ENCODE data around the gene SETD6.
A peak's percentile ranks its signal among the peaks of the same experiment; 100 is the strongest.
"Not testable (repeated sequence)": the region's sequence is repeated elsewhere in the genome, so short reads cannot be mapped to it uniquely, and the experiment has no call there.

Gene SETD6, protein sequence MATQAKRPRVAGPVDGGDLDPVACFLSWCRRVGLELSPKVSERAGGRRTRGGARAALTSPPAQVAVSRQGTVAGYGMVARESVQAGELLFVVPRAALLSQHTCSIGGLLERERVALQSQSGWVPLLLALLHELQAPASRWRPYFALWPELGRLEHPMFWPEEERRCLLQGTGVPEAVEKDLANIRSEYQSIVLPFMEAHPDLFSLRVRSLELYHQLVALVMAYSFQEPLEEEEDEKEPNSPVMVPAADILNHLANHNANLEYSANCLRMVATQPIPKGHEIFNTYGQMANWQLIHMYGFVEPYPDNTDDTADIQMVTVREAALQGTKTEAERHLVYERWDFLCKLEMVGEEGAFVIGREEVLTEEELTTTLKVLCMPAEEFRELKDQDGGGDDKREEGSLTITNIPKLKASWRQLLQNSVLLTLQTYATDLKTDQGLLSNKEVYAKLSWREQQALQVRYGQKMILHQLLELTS

DNA sequence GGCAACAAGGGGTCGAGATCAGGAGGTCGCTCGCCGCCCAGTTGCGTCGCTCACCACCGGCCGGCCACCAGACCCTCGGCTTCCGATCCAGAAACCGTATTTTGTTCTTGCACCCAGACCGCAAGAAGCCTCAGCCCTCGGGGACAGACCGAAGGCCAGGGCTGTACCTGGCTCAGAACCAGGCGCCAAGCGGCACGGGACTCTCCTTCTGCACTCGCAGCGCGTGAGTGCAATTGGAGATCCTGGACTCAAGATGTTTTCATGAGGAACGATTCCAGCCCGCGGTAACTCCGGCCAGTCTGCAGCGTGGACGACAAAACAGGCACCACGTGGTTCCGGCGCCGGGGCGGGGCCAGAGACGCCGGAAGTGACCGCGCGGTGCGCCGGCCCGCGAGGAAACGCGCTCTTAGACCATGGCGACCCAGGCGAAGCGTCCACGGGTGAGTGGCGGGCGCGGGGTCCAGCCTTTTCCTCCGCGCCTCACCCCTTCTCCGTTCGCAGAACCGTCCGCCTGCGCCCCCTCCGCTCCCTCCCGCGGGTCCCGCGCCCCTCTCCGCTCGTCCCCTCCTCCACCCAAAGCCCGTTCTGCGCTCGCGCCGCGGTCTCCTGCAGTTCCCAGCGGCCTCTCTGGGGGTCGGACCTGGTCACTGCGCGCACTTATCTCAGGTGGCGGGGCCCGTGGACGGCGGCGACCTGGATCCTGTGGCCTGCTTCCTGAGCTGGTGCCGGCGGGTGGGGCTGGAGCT, at the start of gene SETD6:
TSS of gene SETD6 (plus strand) at position 393 of the 746 bp plus-strand sequence. CDS start at position 414, 21 bp downstream.
- peak; percentile 63 to 85 for DNase-seq

DNA sequence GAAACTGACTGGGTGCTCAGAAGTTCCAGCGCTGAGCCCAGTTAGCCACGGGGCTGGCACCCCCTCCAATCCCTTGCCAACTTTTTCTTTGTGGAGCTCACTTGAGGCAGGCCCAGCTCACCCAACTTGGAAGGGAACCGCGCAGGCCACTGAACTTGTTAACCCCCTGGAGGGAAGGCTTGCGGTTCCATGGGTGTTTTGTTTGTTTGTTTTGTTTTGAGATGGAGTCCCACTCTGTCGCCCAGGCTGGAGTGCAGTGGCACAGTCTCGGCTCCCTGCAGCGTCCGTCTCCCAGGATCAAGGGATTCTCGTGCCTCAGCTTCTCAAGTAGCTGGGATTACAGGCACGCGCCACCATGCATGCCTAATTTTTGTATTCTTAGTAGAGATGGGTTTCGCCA, 49.5 kb upstream of the SETD6 start:
- no peak for DNase-seq

DNA sequence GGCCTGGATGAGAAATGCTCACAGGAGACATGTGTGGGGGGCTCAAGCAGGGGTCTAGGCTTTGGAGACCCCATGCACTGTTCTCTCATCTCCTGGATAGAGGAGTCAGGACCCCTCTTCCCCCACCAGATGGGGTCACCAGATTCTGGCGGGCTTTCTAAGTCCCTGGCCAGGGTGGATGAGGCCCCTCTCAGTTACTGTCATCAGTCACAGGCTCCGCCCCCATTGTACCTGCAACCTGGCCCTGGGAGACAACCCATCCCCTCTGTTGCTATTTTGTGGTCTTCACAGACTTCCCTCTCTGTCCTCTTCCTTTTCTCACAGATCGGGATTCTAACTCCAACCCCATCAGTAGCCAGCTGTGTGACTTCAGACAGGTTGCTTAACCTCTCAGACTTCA, 48.9 kb upstream of the SETD6 start:
- no peak for DNase-seq

DNA sequence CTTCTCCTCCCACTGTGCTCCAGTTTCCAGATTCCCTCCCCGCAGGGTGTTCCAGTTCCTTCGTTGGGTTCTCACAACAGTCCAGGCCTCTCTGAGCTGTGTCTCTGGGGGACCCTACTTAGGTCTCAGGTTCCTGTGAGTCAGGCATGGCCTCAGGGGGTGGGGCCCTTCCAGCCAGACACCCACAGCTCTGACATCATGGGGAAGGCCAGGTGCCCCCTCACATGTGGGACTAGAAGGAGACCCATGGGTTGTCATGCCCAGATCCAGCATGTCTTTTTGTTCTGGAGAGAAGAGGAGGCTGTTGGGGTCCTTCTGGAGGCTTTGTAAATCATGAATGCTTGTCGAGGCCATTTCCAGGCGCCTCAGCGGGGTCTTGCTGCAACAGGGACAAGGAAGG, 47.4 kb upstream of the SETD6 start:
- DNase-seq = no peak

DNA sequence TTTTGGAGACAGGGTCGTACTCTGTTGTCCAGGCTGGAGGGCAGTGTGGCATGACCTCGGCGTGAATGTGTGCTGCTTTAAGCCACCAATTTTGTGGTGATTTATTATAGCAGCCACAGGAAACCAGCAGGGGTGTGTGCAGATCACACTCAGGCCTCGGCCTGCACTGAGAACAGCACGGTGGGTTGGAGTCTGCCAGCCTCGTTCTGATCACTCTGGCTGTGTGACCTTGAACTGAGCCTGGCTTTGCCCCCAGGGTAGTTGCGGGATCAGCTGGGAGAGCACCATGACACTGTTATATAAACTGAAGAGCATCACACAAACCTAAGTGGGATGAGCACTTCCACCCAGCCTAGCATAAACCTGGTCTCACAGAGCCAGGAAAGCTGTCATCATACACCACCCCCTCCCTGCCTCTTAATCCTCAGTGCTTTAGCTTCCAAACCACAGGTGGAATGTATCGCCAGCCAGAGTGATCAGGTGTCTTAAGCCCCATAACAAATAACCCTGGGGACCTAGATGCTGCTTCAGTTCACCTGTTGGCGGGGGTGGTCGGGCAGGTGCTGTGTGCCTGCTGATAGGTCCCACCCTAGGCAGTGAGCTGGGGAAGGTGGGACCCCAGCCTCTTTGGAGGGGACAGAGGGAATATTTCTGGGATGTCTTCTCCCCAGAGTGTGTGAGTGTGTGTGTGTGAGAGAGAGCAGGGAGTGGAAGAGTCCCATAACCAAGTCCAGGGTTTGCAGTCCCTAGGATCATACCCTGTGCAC, 43.9 kb upstream of the SETD6 start:
- DNase-seq = no peak

DNA sequence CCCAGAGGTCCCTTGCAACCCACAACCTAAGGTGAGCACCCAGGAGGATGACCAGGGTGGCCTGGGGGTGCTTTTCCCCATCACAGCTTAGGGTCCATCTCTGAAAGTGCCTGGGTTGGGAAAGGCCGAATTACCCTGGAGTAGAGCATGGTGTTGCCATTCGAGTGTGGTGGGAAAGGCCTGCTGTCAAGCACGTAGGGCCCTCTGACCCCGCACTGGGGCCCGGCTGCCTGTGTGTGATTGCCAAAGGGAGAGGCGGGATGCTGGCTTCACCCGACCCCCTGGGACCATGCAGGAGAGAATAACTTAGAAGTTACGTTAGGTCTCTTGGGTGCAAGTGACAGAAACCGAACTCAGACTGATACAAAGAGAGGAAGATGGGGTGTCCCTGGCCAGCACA, 43.1 kb upstream of the SETD6 start:
- DNase-seq = no peak

DNA sequence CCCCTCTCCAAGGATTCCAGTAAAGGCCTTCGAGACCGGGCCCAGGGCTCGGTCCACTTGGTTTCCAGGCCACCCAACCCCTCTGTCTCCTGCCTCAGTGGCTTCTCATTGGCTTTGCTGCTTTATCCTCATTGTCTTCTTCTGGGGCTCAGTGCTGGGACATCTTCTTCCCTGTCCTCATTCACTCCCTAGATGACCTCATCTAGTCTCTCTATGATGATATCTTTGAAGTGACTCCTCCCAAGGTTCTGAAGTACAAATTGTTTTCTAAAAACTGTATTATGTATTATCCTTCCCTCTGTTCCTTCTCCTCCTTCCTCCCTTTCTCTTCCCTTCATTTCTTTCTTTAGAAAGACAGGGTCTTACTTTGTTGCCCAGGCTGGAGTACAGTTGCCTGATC, 42.5 kb upstream of the SETD6 start:
- no peak for DNase-seq

DNA sequence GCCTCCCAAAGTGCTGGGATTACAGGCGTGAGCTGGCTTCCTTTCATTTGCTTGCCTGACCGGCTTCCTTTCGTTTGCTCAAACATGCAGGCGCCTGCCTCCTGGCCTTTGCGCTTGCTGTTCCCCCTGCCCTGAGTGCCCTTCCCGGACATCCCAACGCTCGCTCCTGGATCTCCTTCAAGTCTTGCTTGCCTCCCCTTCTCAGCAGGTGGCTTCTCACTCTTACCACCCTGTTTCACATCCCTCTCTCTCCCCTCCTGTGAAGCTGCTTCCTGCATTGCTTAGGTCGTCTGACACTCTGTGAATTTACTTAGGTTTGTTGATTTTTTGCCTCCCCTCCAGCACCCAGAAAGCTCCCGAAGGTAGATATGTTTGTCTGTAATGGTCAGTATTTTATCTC, 41.0 kb upstream of the SETD6 start:
- DNase-seq = no peak

DNA sequence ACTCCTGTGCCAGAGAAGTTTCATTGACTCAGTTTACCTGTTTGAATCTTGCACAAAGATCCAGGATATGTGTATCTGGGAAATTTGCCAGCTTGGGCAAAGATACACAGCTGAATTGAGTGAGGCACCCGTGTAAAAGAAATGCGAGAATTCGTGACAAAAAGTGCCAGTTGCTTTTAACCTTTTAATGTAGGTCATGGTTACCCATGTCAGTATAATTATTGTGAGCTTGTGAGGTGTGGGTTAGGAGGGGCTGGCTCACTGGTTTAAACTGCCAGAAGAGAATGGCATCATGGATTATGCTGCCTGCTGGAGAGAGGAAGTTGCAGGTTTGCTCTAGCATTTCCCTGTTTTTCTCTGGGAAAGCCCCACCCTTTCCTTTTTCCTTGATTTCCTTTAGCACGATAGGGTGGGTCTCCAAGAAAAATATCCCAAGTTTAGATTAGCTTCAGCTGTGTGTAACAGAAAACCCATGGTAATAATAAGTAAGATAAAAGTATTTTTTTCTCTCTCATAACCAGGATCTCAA, 40.2 kb upstream of the SETD6 start:
- DNase-seq = no peak

DNA sequence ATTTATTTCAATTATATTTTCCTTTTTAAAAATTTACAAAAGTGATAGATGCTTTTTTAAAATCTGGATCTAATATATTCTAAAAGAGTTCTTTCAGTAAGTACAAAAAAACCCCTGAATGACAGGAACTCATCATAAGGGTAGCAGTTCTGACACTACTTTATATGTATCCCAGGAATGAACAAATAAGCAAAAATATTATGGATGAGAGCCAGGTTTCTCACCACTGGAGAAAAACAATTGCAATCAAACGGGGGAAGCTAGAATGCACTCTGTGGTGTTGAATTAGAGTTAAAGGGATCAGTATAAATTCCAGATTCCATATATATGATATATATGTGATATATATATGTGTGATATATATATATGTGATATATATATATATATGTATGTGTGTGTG, 38.5 kb upstream of the SETD6 start:
- no peak for DNase-seq

DNA sequence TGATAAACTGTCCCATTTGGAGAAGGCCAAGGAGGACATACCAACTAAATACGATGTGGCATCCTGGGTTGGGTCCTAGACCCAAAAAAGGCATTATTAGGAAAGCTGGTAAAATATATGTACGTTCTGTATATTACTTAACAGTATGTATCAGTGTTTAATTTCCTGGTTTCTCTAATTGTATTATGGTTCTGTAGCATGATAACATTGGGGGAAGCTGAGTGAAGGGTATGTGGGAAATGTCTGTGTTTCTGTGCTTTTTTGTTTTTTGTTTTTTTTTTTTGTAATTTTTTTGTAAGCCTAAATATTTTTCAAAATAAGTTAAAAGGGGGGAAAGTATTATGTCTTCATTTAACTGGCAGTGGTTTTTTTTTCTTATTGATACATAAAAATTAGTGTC, 36.9 kb upstream of the SETD6 start:
- no peak for DNase-seq

DNA sequence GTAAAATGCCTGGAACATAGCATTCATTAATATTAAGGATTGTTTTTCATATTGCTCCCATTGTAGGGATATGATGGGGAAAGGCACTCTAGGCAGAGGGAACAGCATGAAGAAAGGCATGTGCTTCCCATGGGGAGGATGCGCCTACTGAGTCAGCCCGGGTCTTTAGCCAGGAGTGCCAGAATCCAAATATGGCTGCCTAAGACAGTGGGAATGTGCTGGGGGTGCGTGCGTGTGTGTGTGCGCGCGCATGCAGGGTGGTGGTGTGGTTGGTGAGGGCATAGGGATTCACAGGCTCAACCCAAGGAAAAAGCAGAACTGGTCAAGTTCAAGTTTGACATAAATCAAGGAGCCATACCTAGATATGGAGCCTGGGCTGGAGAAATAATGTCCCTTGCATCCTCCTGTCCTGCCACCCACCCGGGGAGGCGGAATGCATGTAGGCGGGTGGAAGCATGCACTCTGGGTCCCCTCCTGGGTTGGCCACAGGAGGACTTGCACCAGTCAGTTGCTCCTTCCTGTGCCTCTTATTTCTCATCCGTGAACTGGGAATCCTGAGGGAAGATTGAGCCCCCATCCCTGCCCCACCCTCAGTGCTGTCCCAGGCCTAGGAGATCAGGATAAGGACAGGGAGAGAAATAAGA, 34.0 kb upstream of the SETD6 start:
- DNase-seq = no peak

DNA sequence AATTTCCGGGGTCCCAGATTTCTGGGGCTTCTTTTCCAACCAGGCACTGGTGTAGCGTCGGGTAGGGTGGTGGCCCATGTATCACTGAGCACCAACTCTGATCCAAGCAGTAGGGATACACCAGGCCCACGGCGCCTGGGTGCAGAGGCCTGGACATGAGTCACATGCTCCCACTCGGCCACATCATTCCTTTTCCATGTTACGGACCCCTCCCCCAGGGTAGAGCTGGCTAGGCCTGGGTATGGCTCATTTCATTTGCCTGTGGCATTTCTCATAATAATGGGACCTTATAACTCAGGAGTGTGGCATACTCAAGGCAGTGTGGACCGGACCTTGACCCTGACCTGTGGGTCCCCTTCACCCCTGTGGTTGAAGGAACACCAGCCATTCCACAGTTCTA, 33.4 kb upstream of the SETD6 start:
- no peak for DNase-seq

DNA sequence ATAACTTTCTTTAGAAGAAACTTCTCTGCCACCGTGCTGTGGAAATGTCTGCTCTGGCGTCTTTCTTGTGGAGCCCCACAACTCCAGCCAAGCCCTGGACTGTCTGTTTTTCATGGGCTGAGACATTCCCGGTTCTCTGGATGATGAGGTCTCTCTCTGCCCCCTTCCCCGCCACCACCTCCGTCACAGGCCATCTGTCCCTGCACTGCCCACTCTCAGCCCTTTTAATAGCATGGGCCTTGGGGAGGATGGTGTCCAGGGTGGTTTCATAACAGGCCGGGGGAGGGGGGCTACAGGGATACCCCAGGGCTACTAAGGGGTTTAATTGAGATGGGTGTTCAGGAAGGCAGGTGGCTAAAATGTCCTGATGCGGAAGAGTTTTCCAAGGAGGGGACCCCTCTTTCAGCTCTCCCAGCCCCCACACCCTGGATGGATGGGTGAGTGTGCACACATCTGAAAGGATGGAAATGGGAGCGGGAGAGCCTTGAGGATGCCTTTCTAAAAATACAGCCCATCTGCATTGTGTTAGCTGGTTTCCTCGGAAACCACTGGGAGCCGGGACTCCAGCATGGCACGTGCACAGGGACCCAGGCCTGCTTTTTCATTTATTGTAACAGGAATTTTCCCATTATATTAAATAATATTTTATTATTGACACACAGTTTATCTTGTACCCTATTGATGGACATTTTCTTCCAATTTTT, 30.0 kb upstream of the SETD6 start:
- DNase-seq = no peak

DNA sequence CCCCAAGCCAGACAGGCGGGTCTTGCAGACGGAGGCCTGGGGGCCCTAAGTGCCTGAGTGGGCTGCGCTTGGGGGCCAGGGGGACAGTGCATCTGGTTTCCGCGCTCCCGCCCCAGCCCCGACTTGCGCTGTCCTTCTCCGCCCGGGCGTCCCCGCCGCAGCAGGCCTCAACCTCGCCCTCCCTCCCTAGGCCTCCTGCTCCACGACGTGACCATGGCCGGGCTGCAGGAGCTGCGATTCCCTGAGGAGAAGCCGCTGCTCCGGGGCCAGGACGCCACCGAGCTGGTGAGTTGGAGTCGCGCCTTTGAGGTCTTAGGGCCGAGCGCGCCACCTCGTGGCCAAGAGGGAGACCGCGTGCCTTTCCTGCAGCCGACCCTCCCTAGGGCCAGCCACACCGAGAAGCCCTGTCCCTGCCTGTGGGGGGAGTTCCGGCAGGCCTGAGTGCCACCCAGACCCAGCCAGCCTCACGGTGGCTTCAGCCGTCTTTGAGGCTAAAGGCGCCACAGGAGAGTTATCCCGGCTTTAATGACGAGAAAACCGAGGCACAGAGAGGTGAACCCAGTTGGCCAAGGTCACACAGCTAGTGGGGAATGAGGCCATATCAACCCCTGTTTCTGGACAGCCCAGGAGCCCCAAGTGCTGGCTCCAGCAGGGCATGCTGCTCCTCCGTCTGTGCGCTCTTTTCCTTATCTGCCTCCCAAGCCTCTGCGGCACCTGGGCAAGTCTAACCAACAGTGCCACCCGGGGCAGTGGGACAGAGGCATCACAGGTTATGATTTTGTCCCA, 27.6 kb upstream of the SETD6 start:
- DNase-seq = peak; percentile 40 to 85

DNA sequence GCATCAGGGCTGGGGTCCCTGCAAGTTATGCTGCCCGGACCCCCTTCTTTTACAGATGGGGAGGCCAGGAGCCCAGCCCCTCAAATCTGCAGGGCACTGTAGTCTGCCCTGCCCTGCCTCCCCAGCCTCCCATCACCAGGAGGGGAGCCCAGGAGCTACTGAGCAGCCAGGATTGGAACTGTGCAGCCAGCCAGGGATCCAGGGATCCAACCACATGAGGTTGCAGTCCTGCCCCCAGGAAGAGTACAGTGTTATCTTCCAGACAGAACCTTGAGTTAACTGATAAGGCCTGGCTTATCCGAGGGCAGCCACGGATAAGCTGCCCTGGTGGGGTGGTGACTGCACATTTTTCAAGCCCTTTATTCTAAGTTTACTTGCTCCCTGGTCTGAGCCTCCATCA, 26.8 kb upstream of the SETD6 start:
- no peak for DNase-seq

DNA sequence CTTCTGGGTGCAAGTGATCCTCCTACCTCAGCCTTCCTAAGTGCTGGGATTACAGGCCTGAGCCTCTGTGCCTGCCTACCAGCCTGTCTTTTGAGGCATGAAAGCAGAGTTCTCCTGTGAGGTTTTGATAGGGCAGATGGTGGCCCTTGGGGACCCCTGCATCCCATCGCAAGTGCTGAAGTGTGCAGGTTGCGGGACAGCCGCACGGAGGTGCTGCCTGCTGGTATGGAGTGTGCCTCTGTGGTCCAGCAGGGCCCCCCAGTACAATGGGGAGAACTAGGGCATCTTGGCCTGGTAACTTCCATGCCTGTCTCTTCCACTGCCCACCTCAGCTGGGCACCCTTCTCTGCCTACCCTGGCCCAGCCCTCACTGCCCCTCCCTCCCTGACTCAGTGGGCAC, 25.3 kb upstream of the SETD6 start:
- DNase-seq = no peak

DNA sequence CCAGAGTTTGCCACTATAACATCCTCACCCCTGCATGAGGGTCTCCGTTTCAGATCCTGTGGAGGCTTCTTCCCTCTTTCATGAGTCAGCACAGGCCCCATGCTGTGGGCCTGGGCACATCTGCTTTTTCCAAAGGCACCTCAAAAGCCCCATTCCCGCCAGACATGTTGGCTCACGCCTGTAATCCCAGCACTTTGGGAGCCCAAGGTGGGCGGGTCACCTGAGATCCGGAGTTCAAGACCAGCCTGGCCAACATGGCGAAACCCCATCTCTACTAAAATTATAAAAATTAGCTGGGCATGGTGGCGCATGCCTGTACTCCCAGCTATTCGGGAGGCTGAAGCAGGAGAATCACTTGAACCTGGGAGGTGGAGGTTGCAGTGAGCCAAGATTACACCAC, 24.8 kb upstream of the SETD6 start:
- not testable (repeated sequence) for DNase-seq

DNA sequence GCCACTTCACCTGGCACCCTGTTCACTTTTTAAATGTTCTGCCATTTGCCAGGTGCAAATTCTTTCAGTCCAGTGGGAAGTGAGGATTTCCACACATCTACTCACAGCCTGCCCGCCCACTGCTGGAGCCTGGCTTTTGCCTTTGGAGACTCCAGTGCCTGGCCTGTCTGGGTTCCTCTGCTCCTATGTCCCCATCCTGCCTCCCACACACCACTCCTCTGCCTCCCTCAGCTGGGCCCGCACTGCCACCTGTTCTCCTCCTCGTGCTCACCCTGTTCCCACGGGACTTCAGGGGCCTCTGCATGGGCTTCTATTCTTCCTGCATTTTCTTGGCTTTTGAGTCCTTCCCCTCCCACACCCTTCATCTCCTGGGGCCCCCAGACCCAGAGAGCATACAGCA, 23.3 kb upstream of the SETD6 start:
- no peak for DNase-seq

DNA sequence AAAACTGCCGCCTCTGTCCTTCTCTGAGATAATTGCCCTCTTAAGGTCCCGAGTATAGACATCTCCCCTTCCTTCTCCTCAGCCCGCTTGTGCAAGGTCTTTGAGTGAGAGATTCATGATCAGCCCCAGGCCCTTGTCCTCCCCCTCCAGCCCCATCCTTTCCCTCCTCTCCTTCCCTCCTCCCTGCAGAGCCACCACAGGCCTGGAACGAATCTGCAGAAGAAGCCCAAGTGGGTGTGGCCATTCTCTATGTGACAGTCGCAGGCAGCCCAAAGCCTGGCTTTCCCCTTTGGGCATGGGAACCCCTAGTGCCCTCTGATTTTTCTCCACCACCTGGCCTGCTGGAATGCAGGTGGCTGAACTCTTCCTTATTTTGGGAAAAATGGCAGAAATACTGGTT, 22.6 kb upstream of the SETD6 start:
- DNase-seq = no peak

DNA sequence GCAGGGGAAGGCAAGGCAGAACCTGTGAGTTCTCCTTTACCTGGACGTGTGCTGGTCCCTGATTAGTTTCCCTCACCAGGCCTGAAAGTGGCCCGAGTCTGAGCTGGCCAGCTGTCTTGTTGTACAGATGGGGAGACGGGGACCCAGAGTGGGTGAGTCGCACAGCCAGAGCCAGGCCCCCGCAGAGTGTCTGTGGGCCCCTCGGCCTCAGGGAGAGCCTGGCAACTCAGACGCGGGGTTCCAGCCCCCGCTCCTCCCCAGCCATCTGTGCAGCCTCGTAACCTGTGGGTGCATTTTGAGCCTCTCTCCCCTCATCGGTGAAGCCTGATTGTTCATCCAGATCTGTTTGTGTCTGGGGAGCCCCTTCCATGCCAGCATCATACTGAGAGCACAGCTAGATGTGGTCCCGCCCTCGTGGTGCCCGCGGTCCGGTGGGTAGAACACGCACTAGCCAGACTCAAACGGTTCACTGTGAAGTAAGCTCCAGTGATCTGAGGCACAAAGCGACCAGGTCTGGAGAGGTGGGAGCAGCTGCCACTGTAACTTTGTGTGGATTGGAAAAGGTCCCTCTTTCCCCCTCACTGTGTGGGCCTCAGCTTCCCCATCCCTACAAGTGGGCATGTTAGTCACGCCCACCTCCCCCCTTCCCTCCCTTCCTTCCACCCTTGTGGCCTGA, 21.4 kb upstream of the SETD6 start:
- no peak for DNase-seq
